ENCODE data around the gene ARTN. TPM values are rescaled to one million over a fixed set of nuclear protein-coding genes. Genes with fewer than 3 reads are reported as not detected.

ARTN gene
- total RNA-seq, 1 experiment from 2014 or later: not detected

DNA sequence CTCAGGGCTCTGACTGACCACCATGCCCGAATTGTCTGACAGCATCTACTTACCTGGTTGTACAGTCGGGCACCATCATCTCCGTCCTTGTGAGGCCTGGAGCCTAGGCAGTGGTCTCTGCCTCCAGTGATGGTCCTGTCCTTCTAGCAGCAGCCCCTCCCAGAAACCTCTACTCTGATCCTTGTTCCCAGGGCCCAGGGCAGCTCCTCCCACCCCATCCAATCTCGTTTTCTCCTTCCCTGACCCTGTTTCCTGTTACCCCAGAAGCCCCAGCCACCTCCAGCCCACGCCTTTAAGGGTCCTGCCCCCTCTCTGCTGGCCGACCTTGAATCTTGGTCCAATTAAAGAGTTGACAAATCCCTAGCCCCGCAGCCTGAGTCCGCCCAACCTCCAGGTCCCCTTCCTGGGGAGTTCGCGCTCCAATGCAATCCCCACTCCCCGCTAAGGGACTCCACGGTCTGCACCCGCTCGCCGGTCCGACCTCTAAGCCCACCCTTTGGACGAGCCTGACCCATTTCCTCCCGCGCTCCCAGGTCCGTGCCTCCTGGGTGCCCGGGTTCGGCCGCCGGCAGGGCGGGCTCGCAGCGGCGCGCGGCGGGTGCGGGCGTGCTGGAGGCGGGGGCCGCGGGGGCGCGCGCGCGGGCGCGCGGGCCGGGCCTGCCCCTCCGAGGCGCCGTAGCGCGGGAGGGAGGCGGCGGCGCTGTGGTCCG lies 45.1 kb downstream of the ARTN start, which contains the start of gene B4GALT2:
Gene B4GALT2, plus strand, starts transcription at position 660 of the 710 bp plus-strand sequence. CDS start 1,951 bp downstream, outside the sequence.
- Histone ChIP-seq H3K4me3 (ENCODE audit: low read depth, low read length) (peak within 1 kb of the TSS; percentile 80), H3K4me1 (peaks cover 21% of the 10 kb centered on the region), H3K9me3 (no peaks in the 10 kb centered on the region), H3K36me3 (ENCODE audit: control insufficient read depth, insufficient read depth, low read length) (peaks cover 3% of the 10 kb centered on the region), H3K27me3 (replicated peaks; ENCODE audit: control insufficient read depth, insufficient read depth, low read length) (no peaks in the 10 kb centered on the region)
- intact Hi-C loops (cut with micrococcal nuclease; ENCODE audit: unreplicated experiment): no loop called here
- Mint-ChIP-seq H3K27me3 (ENCODE audit: insufficient read depth, unreplicated experiment) (no peaks in the 10 kb centered on the region), H3K4me1 (ENCODE audit: low read depth, unreplicated experiment) (peaks cover 24% of the 10 kb centered on the region), H3K27ac (ENCODE audit: unreplicated experiment) (peak within 1 kb of the TSS; percentile 52), H3K9me3 (ENCODE audit: unreplicated experiment) (no peaks in the 10 kb centered on the region), H3K36me3 (ENCODE audit: insufficient read depth, unreplicated experiment) (peaks cover 45% of the 10 kb centered on the region), H3K4me3 (ENCODE audit: unreplicated experiment) (peak within 1 kb of the TSS; percentile 91)
- peak in 1 of 2 experiments; percentile 58 for DNase-seq
- POLR2A ChIA-PET: no interaction called here
- CTCF ChIA-PET: no interaction called here
- TF ChIP-seq, protein P1, sequence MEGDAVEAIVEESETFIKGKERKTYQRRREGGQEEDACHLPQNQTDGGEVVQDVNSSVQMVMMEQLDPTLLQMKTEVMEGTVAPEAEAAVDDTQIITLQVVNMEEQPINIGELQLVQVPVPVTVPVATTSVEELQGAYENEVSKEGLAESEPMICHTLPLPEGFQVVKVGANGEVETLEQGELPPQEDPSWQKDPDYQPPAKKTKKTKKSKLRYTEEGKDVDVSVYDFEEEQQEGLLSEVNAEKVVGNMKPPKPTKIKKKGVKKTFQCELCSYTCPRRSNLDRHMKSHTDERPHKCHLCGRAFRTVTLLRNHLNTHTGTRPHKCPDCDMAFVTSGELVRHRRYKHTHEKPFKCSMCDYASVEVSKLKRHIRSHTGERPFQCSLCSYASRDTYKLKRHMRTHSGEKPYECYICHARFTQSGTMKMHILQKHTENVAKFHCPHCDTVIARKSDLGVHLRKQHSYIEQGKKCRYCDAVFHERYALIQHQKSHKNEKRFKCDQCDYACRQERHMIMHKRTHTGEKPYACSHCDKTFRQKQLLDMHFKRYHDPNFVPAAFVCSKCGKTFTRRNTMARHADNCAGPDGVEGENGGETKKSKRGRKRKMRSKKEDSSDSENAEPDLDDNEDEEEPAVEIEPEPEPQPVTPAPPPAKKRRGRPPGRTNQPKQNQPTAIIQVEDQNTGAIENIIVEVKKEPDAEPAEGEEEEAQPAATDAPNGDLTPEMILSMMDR (IDR thresholded peaks at IDR 0.05; ENCODE audit: insufficient read depth in 1 of 2, low read depth in 1 of 2, low read length in 1 of 2, severe bottlenecking in 1 of 2, unreplicated experiment in 1 of 2): no peak
- BruUV-seq (replicated peaks): no TSS peak

DNA sequence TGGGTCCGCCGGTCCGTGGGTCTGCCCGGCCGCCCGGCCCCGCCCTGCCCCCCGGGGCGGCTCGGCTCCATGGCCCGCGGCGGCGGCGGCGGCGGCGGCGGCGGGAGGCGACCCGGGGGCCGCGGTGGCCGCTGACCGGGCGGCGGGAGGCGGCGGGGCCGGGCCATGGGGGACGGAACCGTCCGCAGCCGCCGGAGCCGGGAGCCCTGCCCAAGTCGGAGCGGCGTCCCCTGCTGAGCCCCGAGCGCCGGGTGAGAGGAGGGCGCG lies 45.6 kb downstream of the ARTN start:
- ChIA-PET CTCF (no interaction called here), POLR2A (no interaction called here)
- peaks cover 41% of the 10 kb centered on the region for H3K36me3 Mint-ChIP-seq (ENCODE audit: insufficient read depth, unreplicated experiment)
- TF ChIP-seq, protein P1 (IDR thresholded peaks at IDR 0.05; ENCODE audit: insufficient read depth in 1 of 2, low read depth in 1 of 2, low read length in 1 of 2, severe bottlenecking in 1 of 2, unreplicated experiment in 1 of 2): no peak
- BruUV-seq (replicated peaks): no TSS peak
- peak overlapping the region; percentile 75 for H3K4me3 Mint-ChIP-seq (ENCODE audit: unreplicated experiment)
- peaks cover 3% of the 10 kb centered on the region for H3K36me3 ChIP-seq (ENCODE audit: control insufficient read depth, insufficient read depth, low read length)
- H3K9me3 Mint-ChIP-seq (ENCODE audit: unreplicated experiment): no peaks in the 10 kb centered on the region
- peaks cover 21% of the 10 kb centered on the region for H3K4me1 ChIP-seq
- no peak overlapping the region for H3K27ac Mint-ChIP-seq (ENCODE audit: unreplicated experiment)
- intact Hi-C loops (cut with micrococcal nuclease; ENCODE audit: unreplicated experiment): no loop called here
- H3K27me3 ChIP-seq (replicated peaks; ENCODE audit: control insufficient read depth, insufficient read depth, low read length): no peaks in the 10 kb centered on the region
- no peaks in the 10 kb centered on the region for H3K27me3 Mint-ChIP-seq (ENCODE audit: insufficient read depth, unreplicated experiment)
- no peak for DNase-seq
- peaks cover 24% of the 10 kb centered on the region for H3K4me1 Mint-ChIP-seq (ENCODE audit: low read depth, unreplicated experiment)
- H3K9me3 ChIP-seq: no peaks in the 10 kb centered on the region
- H3K4me3 ChIP-seq (ENCODE audit: low read depth, low read length): peak overlapping the region; percentile 80

DNA sequence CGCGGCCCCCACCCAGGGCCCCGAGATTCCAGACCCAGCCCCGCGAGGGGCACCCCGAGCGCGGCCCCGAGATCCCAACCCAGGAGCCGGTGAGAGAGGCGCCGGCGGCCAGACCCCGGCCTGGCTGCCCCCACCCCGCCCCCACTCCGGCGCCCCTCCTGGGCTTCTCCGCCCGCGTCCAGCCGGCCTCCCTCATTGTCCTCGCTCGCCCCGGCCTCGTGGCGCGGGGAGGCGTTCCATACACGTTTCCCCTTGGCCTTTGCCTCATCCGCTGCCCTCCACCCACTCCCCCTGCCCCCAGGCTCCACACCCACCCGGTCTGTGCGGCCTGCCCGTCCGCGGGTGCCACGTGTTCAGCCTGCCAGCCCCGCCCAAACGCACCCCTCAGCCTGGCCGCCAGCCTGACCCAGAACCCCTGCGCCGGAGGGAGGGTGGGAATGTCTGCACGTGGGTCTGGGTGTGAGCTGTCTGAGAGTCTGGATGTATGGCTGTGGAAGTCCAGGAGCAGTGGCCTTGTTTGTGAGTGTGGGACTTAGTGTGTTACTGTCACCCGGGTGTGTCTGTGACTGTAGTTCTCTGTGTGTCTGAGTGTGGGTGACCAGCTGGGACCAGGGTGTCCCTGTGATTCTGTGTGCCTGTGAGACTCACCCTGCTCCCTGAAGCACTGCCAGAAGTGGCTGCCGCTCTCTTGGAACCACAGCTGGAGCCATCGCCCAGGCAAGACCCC lies 46.1 kb downstream of the ARTN start:
- Mint-ChIP-seq H3K27me3 (ENCODE audit: insufficient read depth, unreplicated experiment) (no peaks in the 10 kb centered on the region), H3K4me1 (ENCODE audit: low read depth, unreplicated experiment) (peaks cover 24% of the 10 kb centered on the region), H3K36me3 (ENCODE audit: insufficient read depth, unreplicated experiment) (peaks cover 36% of the 10 kb centered on the region), H3K27ac (ENCODE audit: unreplicated experiment) (peak overlapping the region; percentile 52), H3K4me3 (ENCODE audit: unreplicated experiment) (peak overlapping the region; percentile 75), H3K9me3 (ENCODE audit: unreplicated experiment) (no peaks in the 10 kb centered on the region)
- TF ChIP-seq, protein P1 (IDR thresholded peaks at IDR 0.05; ENCODE audit: insufficient read depth in 1 of 2, low read depth in 1 of 2, low read length in 1 of 2, severe bottlenecking in 1 of 2, unreplicated experiment in 1 of 2): no peak
- intact Hi-C loops (cut with micrococcal nuclease; ENCODE audit: unreplicated experiment): no loop called here
- POLR2A ChIA-PET: no interaction called here
- H3K4me1 ChIP-seq: peaks cover 21% of the 10 kb centered on the region
- BruUV-seq (replicated peaks): no TSS peak
- peak overlapping the region; percentile 80 for H3K4me3 ChIP-seq (ENCODE audit: low read depth, low read length)
- CTCF ChIA-PET: no interaction called here
- H3K36me3 ChIP-seq (ENCODE audit: control insufficient read depth, insufficient read depth, low read length): peaks cover 3% of the 10 kb centered on the region
- peak; percentile 41 to 49 for DNase-seq
- H3K9me3 ChIP-seq: no peaks in the 10 kb centered on the region
- no peaks in the 10 kb centered on the region for H3K27me3 ChIP-seq (replicated peaks; ENCODE audit: control insufficient read depth, insufficient read depth, low read length)
